ENCODE results near the gene ASF1A.

- TF ChIP-seq EZH2 (IDR thresholded peaks at IDR 0.05; ENCODE audit: borderline replicate concordance) (no peak), CTCF (IDR thresholded peaks at IDR 0.05; ENCODE audit: poor library complexity) (no peak), EZH2phosphoT487 (IDR thresholded peaks at IDR 0.05; ENCODE audit: low read depth, severe bottlenecking, unreplicated experiment) (no peak)
Observed at GRCh38 chr6:118912646-118913045, 18.7 kb downstream of the ASF1A start.

Data from hepatocyte (in vitro differentiated cells).